K562 (cell line): ENCODE results near the gene SMIM35. TPM values are rescaled to one million over a fixed set of nuclear protein-coding genes. Genes with fewer than 3 reads are reported as not detected.

Experiments used
- CCAR2 ChIP-seq: fragments of 200-400 bp; formaldehyde crosslinking; IDR thresholded peaks from 2 replicates; pipeline ENCODE4 v1.6.1; 2017; ENCODE audit warnings: mild to moderate bottlenecking, low read depth, low read length
- DACH1 ChIP-seq: fragments of 450-650 bp; IDR thresholded peaks from 2 replicates; pipeline ENCODE4 v1.6.1; 2018; ENCODE audit not compliant: partially characterized antibody
- EP300 ChIP-seq: IDR thresholded peaks from 2 replicates; pipeline ENCODE4 v1.6.1; 2012; ENCODE audit warnings: low read length, improper control_type of control experiment
- ERF ChIP-seq: fragments of 450-650 bp; formaldehyde crosslinking; IDR thresholded peaks from 2 replicates; pipeline ENCODE4 v1.4.0; 2020; ENCODE audit warnings: mild to moderate bottlenecking, mixed read lengths
- FIP1L1 ChIP-seq: fragments of 200-400 bp; formaldehyde crosslinking; IDR thresholded peaks from 2 replicates; pipeline ENCODE4 v1.6.1; 2018; ENCODE audit warnings: mild to moderate bottlenecking, low read depth, low read length; ENCODE audit not compliant: poor library complexity, severe bottlenecking
- FOXM1 ChIP-seq, 2 experiments: fragments of 450-650 bp in 1 of 2; sonication (generic) in 1 of 2; formaldehyde crosslinking in 1 of 2; IDR thresholded peaks; 2 replicates each; pipeline versions ENCODE4 v1.6.1 to v1.9.0; 2017 to 2022; ENCODE audit warnings: low read depth in 2 of 2, mild to moderate bottlenecking in 2 of 2, missing genetic modification reagents in 1 of 2, moderate library complexity in 1 of 2
- HIVEP1 ChIP-seq: fragments of 250-450 bp; sonication (Bioruptor Pico); IDR thresholded peaks from 2 replicates; pipeline ENCODE4 v1.4.0; 2020; ENCODE audit warnings: mild to moderate bottlenecking
- MYBL2 ChIP-seq, 2 experiments: fragments of 450-650 bp in 1 of 2; sonication (generic) in 1 of 2; formaldehyde crosslinking in 1 of 2; IDR thresholded peaks; 2 replicates each; pipeline versions ENCODE4 v1.6.1 to v1.8.1; 2017 to 2022; ENCODE audit warnings: borderline replicate concordance in 1 of 2, inconsistent platforms in 1 of 2, low read depth in 1 of 2, mild to moderate bottlenecking in 1 of 2, missing genetic modification reagents in 1 of 2, moderate library complexity in 1 of 2
- NR2F6 ChIP-seq: fragments of 450-650 bp; formaldehyde crosslinking; IDR thresholded peaks from 2 replicates; pipeline ENCODE4 v1.4.0; 2020; ENCODE audit warnings: mild to moderate bottlenecking
- PCBP2 ChIP-seq: fragments of 200-400 bp; formaldehyde crosslinking; IDR thresholded peaks from 2 replicates; pipeline ENCODE4 v1.6.1; 2018; ENCODE audit warnings: low read length, low read depth, mild to moderate bottlenecking, moderate library complexity; ENCODE audit not compliant: poor library complexity, severe bottlenecking
- PTRF ChIP-seq: fragments of 450-650 bp; IDR thresholded peaks from 2 replicates; pipeline ENCODE4 v1.6.1; 2016; ENCODE audit warnings: mild to moderate bottlenecking, missing genetic modification characterization, missing compliant biosample characterization
- TEAD2 ChIP-seq: fragments of 450-650 bp; IDR thresholded peaks from 2 replicates; pipeline ENCODE4 v1.6.1; 2016; ENCODE audit warnings: missing genetic modification characterization, control low read depth, missing compliant biosample characterization
- TFE3 ChIP-seq: fragments of 450-650 bp; formaldehyde crosslinking; IDR thresholded peaks from 2 replicates; pipeline ENCODE4 v1.4.0; 2020; ENCODE audit warnings: mild to moderate bottlenecking, mixed read lengths
- ZNF124 ChIP-seq: sonication (generic); formaldehyde crosslinking; IDR thresholded peaks from 2 replicates; pipeline ENCODE4 v1.8.1; 2022; ENCODE audit warnings: missing genetic modification reagents
- ZNF165 ChIP-seq: fragments of 250-450 bp; sonication (Bioruptor Pico); IDR thresholded peaks from 2 replicates; pipeline ENCODE4 v1.4.0; 2020; ENCODE audit warnings: borderline replicate concordance
- ZNF232 ChIP-seq: sonication (generic); formaldehyde crosslinking; IDR thresholded peaks from 2 replicates; pipeline ENCODE4 v1.8.0; 2022; ENCODE audit warnings: mild to moderate bottlenecking, missing genetic modification reagents
- ZNF274 ChIP-seq: IDR thresholded peaks from 2 replicates; pipeline ENCODE4 v1.6.1; 2011; ENCODE audit warnings: low read depth, mild to moderate bottlenecking, low read length, moderate library complexity, borderline replicate concordance
- ZNF324 ChIP-seq: fragments of 250-450 bp; sonication (Bioruptor Pico); IDR thresholded peaks from 2 replicates; pipeline ENCODE4 v1.4.0; 2020; ENCODE audit warnings: mild to moderate bottlenecking
- ZNF511 ChIP-seq: sonication (generic); formaldehyde crosslinking; IDR thresholded peaks from 2 replicates; pipeline ENCODE4 v1.8.0; 2022; ENCODE audit warnings: mild to moderate bottlenecking, missing genetic modification reagents
- ZNF586 ChIP-seq: fragments of 450-650 bp; formaldehyde crosslinking; conservative IDR thresholded peaks from 2 replicates; pipeline ENCODE4 v1.4.0; 2020; ENCODE audit warnings: mild to moderate bottlenecking, moderate library complexity
- polyA plus RNA-seq, 8 experiments: library from polyadenylated mRNA; depleted of rRNA in 4 of 8; stranded (reverse) in 5 of 8; unstranded in 3 of 8; fragments of >200 nt; fragmentation: Nextera tagmentation in 2 of 8; fragmentation: Illumina TruSeq in 1 of 8; extraction: Ambion mirVana in 2 of 8; extraction: Trizol in 1 of 8; gene quantifications; 2 replicates each; pipeline versions ENCODE4 v1.2.1 to v1.2.3, GENCODE V29; 2011 to 2014; ENCODE audit warnings: inconsistent platforms in 1 of 8, missing spikeins in 1 of 8
- total RNA-seq, 7 experiments: library from RNA; depleted of rRNA in 6 of 7; stranded (reverse); fragments of >200 nt in 6 of 7; fragmentation: Illumina TruSeq in 2 of 7; extraction: Trizol in 2 of 7; gene quantifications; 2 replicates each; pipeline versions ENCODE4 v1.2.1 to v1.2.3, GENCODE V29; 2011 to 2021; ENCODE audit warnings: low replicate concordance in 1 of 7
- TF ChIP-seq, protein P1 (sequence below): fragments of 250-450 bp; sonication (Bioruptor Pico); IDR thresholded peaks from 2 replicates; pipeline ENCODE4 v1.4.0; 2020; ENCODE audit warnings: mild to moderate bottlenecking
- TF ChIP-seq, protein P2 (sequence below): fragments of 200-800 bp; sonication (Bioruptor generic); IDR thresholded peaks from 2 replicates; pipeline ENCODE4 v1.6.1; 2017; ENCODE audit warnings: missing genetic modification characterization, missing compliant biosample characterization

SMIM35 gene
- total and polyA plus RNA-seq, 9 of the 15 experiments (the other 6 are each of a cell fraction or from before 2014, with no cell fraction given) = 0.03 TPM; not detected in 7

DNA sequence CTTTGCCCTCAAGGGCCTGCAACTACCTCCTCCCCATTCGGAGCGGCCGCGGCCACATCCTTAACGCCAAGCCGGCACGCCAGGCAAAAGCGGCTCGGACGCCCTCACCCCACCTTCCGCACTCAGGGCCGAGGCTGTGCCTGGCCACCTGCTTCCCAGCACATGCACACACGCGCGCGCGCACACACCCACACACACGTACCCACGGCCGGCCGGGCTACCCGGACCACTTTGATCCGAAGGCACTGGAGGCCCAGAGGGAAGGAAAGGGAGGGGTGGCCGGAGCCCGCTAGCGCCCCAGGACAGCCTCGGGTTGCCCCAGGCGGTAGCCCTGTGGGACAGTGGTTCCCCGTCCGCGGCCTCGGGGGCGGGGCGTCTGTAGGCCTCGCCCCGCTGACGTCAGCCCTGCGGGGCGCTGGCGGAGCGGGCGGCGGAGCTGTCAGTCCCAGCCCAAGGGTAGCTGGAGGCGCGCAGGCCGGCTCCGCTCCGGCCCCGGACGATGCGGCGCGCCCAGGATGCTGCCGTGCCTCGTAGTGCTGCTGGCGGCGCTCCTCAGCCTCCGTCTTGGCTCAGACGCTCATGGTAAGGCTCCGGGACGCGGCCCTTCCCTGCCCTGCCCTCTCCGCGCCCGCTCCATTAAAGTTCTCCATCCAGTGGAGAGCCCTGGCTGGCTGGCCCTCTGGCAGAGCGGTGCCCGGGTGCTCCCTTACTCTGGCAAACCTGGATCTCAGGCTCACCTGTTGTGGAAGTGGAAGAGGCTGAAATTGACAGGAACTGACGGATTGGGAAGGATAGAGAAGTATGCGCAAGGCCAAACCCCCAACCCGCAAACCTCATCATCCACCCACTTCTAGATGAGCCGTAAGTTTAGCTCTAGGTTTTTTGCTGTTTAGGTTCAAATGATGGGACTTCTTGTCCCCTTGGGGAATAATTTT lies 100.5 kb downstream of the SMIM35 start, which contains the start of gene IL10RA (continued):
- TF ChIP-seq TFE3 (no peak), ZNF165 (no peak), PTRF (no peak), ZNF274 (no peak), NR2F6 (no peak), EP300 (no peak), DACH1 (no peak), TEAD2 (tag) (no peak), ERF (CRISPR knock-in tag) (no peak), ZNF511 (CRISPR knock-in tag) (peak; percentile 99), FIP1L1 (peak; percentile 70), ZNF324 (CRISPR knock-in tag) (no peak), MYBL2 (IDR thresholded peaks at IDR 0.05; ENCODE audit: low read depth) (no peak), MYBL2 (CRISPR knock-in tag; IDR thresholded peaks at IDR 0.05; ENCODE audit: borderline replicate concordance) (no peak), CCAR2 (no peak), HIVEP1 (CRISPR knock-in tag) (no peak), ZNF586 (CRISPR knock-in tag) (no peak), ZNF232 (CRISPR knock-in tag) (peak; percentile 99), FOXM1 (IDR thresholded peaks at IDR 0.05; ENCODE audit: low read depth) (no peak), FOXM1 (CRISPR knock-in tag; IDR thresholded peaks at IDR 0.05; ENCODE audit: low read depth) (peak; percentile 70; the same call in 1 of the 2 replicates), ZNF124 (CRISPR knock-in tag) (peak; percentile 83; the same call in 1 of the 2 replicates), PCBP2 (no peak)
- TF ChIP-seq, protein P1, sequence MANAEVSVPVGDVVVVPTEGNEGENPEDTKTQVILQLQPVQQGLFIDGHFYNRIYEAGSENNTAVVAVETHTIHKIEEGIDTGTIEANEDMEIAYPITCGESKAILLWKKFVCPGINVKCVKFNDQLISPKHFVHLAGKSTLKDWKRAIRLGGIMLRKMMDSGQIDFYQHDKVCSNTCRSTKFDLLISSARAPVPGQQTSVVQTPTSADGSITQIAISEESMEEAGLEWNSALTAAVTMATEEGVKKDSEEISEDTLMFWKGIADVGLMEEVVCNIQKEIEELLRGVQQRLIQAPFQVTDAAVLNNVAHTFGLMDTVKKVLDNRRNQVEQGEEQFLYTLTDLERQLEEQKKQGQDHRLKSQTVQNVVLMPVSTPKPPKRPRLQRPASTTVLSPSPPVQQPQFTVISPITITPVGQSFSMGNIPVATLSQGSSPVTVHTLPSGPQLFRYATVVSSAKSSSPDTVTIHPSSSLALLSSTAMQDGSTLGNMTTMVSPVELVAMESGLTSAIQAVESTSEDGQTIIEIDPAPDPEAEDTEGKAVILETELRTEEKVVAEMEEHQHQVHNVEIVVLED (CRISPR knock-in tag) = no peak
- TF ChIP-seq, protein P2, sequence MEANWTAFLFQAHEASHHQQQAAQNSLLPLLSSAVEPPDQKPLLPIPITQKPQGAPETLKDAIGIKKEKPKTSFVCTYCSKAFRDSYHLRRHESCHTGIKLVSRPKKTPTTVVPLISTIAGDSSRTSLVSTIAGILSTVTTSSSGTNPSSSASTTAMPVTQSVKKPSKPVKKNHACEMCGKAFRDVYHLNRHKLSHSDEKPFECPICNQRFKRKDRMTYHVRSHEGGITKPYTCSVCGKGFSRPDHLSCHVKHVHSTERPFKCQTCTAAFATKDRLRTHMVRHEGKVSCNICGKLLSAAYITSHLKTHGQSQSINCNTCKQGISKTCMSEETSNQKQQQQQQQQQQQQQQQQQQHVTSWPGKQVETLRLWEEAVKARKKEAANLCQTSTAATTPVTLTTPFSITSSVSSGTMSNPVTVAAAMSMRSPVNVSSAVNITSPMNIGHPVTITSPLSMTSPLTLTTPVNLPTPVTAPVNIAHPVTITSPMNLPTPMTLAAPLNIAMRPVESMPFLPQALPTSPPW (CRISPR knock-in tag) = peak; percentile 74
